HG03196 (cell line): Measurements from ENCODE around the gene SYNJ1.
"Not testable (repeated sequence)": the region's sequence is repeated elsewhere in the genome, so short reads cannot be mapped to it uniquely, and the experiment has no call there.

ENCODE experiments used
- ATAC-seq: cut with Tn5 transposase; IDR thresholded peaks from one replicate; pipeline ENCODE4 v1.9.1; 2021; ENCODE audit not compliant: unreplicated experiment

The SYNJ1 gene

DNA sequence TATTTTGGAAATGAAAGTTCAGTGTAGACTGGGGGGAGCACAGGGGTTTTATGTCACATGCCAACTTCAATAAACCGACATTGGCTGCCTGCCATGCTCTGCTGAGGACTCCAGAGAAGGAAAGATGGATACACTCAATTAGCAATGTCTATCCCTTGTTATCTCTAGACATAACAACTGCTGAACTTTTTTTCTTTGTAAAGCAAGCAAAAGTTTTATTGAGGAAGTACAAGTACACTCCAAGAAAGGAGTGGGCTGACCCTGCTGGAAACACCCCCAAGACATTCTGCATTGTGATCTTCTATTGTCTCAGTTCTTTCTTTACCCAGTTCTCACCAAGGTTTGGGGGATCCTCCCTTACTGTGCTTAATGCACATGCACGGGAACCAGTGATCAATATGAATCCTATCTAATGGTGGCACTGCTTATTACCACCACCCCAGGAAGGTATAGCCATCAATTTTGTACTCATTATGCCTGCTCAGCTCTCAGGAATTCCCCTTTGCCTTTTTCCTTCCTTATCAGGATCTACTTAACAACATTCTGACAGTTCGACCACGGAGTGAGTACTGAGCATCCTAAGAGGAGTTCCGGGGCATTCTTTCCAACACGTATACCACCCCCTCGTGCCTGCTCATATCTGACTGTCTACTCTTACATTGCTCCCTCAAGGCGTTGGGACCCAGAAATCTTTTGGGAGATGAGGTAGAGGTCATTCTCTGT is 28.7 kb downstream of the SYNJ1 start:
- no peak for ATAC-seq

- no peak for ATAC-seq
Measured at GRCh38 chr21:32698286-32698685, 29.5 kb downstream of the SYNJ1 start.

DNA sequence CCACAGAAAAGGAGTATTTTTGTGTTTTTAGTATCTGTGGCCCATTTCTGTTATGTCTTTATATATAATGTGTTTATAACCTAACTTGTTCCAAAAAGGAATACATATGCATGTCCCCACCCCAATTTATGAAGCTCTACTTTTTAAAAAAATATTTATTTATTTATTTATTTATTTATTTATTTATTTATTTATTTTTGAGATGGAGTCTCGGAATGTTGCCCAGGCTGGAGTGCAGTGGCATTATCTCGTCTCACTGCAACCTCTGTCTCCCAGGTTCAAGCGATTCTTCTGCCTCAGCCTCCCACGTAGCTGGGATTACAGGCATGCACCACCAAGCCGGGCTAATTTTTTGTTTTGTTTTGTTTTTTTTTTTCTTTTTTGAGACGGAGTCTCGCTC is 32.3 kb downstream of the SYNJ1 start:
- not testable (repeated sequence) for ATAC-seq

DNA sequence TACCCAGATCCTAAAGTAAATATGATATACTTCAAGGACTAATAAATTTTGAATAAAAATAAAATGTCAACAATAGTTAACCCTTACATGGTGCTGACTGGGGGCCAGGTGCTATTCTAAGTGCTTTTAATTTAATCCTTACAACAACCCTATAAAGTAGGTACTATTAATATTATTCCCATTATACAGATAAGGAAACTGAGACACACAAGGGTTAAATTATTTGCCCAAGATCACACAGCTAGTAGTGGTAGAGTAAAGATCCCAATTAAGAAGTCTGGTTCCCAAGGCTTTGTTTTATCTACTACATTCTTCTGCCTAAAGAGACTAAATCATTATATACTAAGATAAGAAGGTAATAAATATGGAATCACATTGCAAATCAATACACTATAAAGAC is 34.2 kb downstream of the SYNJ1 start:
- no peak for ATAC-seq

GRCh38 chr21:32690085-32690484 is 37.7 kb downstream of the SYNJ1 start:
- ATAC-seq, result no peak

DNA sequence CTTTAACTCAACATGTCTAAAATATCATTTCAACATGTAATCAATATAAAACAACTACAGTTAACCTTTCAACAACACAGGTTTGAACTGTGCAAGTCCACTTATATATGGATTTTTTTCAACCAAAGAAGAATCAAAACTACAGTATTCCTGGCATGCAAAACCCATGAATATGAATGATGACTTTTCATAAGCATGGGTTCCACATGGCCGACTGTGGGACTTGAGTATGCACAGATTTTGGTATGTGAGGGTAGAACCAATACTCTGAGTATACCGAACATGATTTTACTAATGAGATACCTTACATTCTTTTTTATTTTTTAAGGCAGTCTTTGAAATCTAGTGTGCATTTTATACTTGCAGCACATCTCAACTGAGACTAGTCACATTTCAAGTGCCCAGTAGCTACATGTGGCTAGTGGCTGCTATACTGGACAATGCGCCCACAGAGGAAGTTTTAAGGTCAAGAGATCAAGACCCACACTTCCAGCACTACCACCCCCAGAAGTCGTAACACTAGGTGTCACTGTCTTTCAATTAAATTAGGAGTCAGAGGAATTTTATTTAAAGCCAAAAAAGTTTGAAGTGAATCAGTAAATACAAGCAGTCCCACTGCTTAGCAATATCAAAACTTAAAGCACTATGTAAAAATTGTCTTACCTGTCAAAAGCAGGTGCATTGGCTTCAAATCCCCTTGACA is 40.0 kb downstream of the SYNJ1 start:
- ATAC-seq, result no peak

DNA sequence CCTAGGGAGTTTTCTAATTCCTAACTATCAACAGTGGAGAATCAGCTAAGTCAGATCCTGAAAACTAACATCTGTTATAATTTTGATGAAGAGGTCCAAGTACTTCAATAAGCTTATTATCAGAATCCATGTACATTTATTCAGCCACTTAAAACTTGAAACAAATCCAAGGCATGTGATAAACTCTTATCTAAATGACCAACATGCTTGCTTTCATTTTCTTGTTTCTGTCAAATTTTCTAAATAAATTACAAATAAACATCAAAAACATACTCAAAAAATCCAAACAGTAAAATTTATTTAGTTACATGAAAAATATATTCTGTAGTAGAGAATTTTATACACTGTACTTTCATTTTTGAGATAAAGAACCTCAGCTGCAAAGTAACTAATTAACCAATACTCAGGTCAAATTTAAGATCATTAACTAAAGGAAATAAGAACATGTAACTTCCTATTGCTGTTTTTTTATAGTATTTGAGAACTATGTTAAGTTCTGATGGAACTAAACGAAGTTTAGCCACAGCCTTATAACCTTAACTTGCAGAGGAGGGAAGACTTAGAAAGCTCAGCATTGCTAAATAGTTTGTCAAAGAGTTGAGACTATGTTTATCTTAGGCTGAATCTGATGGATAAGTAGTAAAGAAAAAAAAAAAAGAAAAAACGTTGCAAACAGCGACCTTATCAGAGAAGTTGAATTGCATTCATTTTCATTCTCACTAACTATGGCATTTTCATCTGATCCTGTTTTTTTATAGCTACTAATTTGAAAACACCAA is 44.9 kb downstream of the SYNJ1 start:
- ATAC-seq, result no peak

- ATAC-seq, result no peak
Measured at GRCh38 chr21:32674731-32675130, 53.1 kb downstream of the SYNJ1 start.

GRCh38 chr21:32674038-32674437 is 53.8 kb downstream of the SYNJ1 start:
- no peak for ATAC-seq

DNA sequence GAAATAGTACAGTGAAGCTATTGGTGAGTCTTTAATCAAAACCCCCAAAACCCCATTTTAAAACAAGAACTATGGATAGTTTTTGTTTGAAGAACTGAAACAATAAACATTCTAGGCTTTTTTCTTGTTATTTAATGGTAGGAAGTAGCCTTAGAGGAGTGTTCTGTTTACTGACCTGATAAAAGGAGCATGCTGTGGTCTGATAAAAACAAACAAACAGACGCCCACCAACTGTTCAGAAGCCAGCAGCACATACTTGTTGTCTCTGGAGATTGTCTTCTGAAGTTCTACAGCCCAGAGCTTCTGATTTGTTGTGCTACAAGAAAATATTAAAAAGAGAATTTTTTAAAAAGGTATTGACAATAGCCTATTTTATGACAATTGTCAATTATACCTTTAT is 61.6 kb downstream of the SYNJ1 start:
- ATAC-seq, result no peak

DNA sequence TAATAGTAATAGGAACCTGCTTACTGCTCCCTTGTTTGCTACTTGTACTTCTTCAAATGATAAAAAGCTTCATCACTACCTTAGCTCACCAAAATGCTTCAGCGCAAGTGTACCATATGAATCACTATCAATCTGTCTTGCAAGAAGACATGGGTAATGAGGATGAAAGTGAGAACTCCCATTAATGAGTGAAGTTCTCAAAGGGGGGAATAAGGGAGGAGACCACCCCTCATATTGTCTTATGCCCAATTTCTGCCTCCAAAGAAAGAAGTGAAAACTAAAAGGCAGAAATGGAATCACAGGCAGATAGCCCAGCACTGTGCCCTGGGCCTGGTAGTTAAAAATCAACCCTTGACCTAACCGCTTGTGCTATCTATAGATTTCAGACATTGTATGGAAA is 63.7 kb downstream of the SYNJ1 start:
- not testable (repeated sequence) for ATAC-seq

DNA sequence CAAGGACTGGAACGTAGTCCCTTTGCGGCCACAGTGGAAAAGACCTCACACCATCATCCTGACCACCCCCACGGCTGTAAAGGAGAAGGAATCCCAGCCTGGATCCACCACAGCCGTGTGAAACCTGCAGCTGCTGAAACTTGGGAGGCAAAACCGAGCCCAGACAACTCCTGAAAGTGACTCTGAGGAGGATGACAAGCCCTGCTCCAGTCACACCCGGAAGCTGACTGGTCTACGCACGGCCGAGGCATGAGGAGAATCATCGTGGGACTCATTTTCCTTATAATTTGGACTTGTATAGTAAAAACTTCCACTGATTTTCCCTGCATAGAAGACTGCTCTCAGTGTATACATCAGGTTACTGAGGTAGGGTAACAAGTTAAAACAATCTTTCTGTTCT is 65.8 kb downstream of the SYNJ1 start:
- not testable (repeated sequence) for ATAC-seq

DNA sequence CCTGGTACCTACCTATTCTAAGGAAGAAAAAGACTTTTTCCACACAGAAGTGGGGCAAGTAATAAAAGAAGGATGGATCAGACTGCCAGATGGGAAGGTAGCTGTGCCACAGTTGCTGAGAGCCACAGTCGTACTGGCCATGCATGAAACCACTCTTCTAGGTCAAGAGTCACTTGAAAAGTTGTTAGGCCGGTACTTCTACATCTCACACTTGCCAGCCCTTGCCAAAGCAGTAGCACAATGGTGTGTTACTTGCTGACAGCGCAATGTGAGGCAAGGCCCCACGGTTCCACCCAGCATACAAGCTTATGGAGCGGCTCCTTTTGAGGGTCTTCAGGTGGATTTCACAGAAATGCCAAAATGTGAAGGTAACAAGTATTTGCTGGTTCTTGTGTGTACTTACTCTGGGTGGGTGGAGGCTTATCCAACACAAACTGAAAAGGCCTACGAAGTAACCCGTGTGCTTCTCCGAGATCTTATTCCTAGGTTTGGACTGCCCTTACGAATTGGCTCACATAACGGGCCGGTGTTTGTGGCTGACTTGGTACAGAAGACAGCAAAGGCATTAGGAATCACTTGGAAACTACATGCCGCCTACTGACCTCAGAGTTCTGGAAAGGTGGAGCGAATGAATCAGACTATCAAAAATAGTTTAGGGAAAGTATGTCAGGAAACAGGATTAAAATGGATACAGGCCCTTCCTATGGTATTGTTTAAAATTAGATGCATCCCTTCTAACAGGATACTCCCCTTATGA is 66.6 kb downstream of the SYNJ1 start:
- ATAC-seq, result not testable (repeated sequence)

GRCh38 chr21:32658524-32658923 is 69.3 kb downstream of the SYNJ1 start:
- ATAC-seq, result no peak

- ATAC-seq, result no peak
Measured at GRCh38 chr21:32653326-32653901, 74.4 kb downstream of the SYNJ1 start.

GRCh38 chr21:32648165-32648564 is 79.6 kb downstream of the SYNJ1 start:
- no peak for ATAC-seq

GRCh38 chr21:32645261-32646182 is 82.3 kb downstream of the SYNJ1 start:
- ATAC-seq, result no peak

DNA sequence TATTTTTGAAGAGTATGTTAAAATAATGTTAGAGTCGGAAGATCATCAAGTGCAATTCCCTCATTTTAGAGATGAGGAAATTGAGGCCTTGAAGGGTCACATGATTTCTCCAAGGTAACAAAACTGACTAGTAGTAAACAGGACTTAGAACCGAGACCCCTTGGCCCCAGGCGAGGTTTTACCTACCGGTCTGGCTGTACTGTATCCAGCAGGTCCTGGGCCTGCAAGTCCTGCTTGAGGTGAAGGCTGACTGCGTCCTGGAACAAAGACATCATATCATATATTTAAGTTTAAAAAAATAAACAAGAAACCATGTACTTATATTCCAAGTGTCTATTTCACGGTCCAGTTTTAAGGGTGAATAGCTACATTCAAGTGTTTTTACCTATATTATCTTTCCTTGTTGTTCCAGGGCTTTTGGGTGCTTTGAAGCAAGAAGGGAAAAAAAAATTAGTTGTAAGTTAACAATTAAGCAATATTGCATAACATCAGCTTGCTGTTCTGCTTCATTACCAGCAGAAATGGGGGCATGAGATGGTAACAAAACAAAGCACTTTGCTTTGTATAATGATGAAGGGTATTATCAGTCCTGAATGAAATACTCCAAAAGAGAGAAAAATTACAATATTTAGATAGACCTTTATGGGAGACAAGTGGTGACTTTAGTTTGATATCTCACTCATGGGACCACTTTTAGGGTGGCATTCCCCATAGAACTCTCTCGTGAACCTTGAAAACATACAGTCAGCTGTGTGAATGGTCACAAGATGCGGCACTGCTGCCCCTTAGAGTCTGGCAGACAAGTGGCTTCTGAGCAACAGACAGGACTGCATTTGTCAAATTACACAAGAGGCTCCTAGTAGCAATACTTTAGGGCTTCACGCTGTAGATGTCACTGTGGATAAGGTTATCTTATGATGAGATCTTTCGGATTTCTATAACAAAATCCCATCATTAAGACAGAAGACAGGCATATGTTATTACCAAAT is 85.8 kb downstream of the SYNJ1 start:
- no peak for ATAC-seq
